Loucy (cell line): ENCODE data around the gene NEO1.

Source experiments
- CTCF ChIP-seq: fragments of 200-600 bp; sonication (generic); conservative IDR thresholded peaks from 2 replicates; pipeline ENCODE4 v1.5.1; 2014; ENCODE audit warnings: mild to moderate bottlenecking, antibody characterized with exemption, low read length
- EZH2phosphoT487 ChIP-seq: fragments of 200-600 bp; IDR thresholded peaks from 2 replicates; pipeline ENCODE4 v1.6.1; 2018; ENCODE audit warnings: antibody characterized with exemption, mild to moderate bottlenecking, moderate library complexity, borderline replicate concordance

- no peak for TF ChIP-seq CTCF
- no peak for TF ChIP-seq EZH2phosphoT487
Measured at GRCh38 chr15:73006523-73006922, 45.7 kb upstream of the NEO1 start.
